ENCODE measurements around the gene NTN4. TPM values are rescaled to one million over a fixed set of nuclear protein-coding genes. Genes with fewer than 3 reads are reported as not detected.

NTN4 gene
- polyA plus RNA-seq, 1 donor from 2014 or later, result not detected

GRCh38 chr12:95718006-95718431 lies 72.5 kb downstream of the NTN4 start:
- Mint-ChIP-seq H3K27me3 (peaks cover 5% of the 10 kb centered on the region), H3K27ac (no peak overlapping the region), H3K36me3 (no peaks in the 10 kb centered on the region), H3K4me1 (no peaks in the 10 kb centered on the region), H3K4me3 (no peak overlapping the region), H3K9me3 (no peaks in the 10 kb centered on the region)

GRCh38 chr12:95717316-95717928 lies 73.1 kb downstream of the NTN4 start:
- H3K4me3 Mint-ChIP-seq, result no peak overlapping the region
- no peaks in the 10 kb centered on the region for H3K36me3 Mint-ChIP-seq
- H3K27ac Mint-ChIP-seq, result no peak overlapping the region
- no peaks in the 10 kb centered on the region for H3K4me1 Mint-ChIP-seq
- peaks cover 5% of the 10 kb centered on the region for H3K27me3 Mint-ChIP-seq
- no peaks in the 10 kb centered on the region for H3K9me3 Mint-ChIP-seq

- peaks cover 5% of the 10 kb centered on the region for H3K27me3 Mint-ChIP-seq
- H3K36me3 Mint-ChIP-seq, result no peaks in the 10 kb centered on the region
- H3K27ac Mint-ChIP-seq, result no peak overlapping the region
- no peaks in the 10 kb centered on the region for H3K4me1 Mint-ChIP-seq
- H3K4me3 Mint-ChIP-seq, result no peak overlapping the region
- H3K9me3 Mint-ChIP-seq, result no peaks in the 10 kb centered on the region
Observed at GRCh38 chr12:95715177-95715576, 75.4 kb downstream of the NTN4 start.

GRCh38 chr12:95712269-95712668 lies 78.3 kb downstream of the NTN4 start:
- H3K4me1 Mint-ChIP-seq, result no peaks in the 10 kb centered on the region
- no peaks in the 10 kb centered on the region for H3K9me3 Mint-ChIP-seq
- H3K36me3 Mint-ChIP-seq, result no peaks in the 10 kb centered on the region
- H3K4me3 Mint-ChIP-seq, result no peak overlapping the region
- no peak overlapping the region for H3K27ac Mint-ChIP-seq
- H3K27me3 Mint-ChIP-seq, result peaks cover 6% of the 10 kb centered on the region

GRCh38 chr12:95710386-95710785 lies 80.2 kb downstream of the NTN4 start:
- H3K4me1 Mint-ChIP-seq, result no peaks in the 10 kb centered on the region
- no peak overlapping the region for H3K27ac Mint-ChIP-seq
- H3K27me3 Mint-ChIP-seq, result peaks cover 5% of the 10 kb centered on the region
- H3K36me3 Mint-ChIP-seq, result no peaks in the 10 kb centered on the region
- no peak overlapping the region for H3K4me3 Mint-ChIP-seq
- no peaks in the 10 kb centered on the region for H3K9me3 Mint-ChIP-seq

- Mint-ChIP-seq H3K4me1 (no peaks in the 10 kb centered on the region), H3K4me3 (no peak overlapping the region), H3K9me3 (no peaks in the 10 kb centered on the region), H3K27me3 (peaks cover 5% of the 10 kb centered on the region), H3K36me3 (no peaks in the 10 kb centered on the region), H3K27ac (no peak overlapping the region)
Observed at GRCh38 chr12:95709152-95709551, 81.4 kb downstream of the NTN4 start.

GRCh38 chr12:95705143-95705542 lies 85.4 kb downstream of the NTN4 start:
- Mint-ChIP-seq H3K27ac (no peak overlapping the region), H3K4me1 (peaks cover 0 to 14% (median 5%) of the 10 kb centered on the region in 3 donors), H3K4me3 (no peak overlapping the region), H3K27me3 (peaks cover 24% of the 10 kb centered on the region), H3K9me3 (no peaks in the 10 kb centered on the region), H3K36me3 (peaks cover 2% of the 10 kb centered on the region)

GRCh38 chr12:95703986-95704385 lies 86.6 kb downstream of the NTN4 start:
- H3K4me3 Mint-ChIP-seq, result no peak overlapping the region
- H3K9me3 Mint-ChIP-seq, result no peaks in the 10 kb centered on the region
- peaks cover 23% of the 10 kb centered on the region for H3K27me3 Mint-ChIP-seq
- H3K27ac Mint-ChIP-seq, result no peak overlapping the region
- peaks cover 4 to 14% (median 8%) of the 10 kb centered on the region in 3 donors for H3K4me1 Mint-ChIP-seq
- H3K36me3 Mint-ChIP-seq, result peaks cover 2% of the 10 kb centered on the region

GRCh38 chr12:95701722-95702418 lies 88.7 kb downstream of the NTN4 start:
- H3K36me3 Mint-ChIP-seq, result peaks cover 2% of the 10 kb centered on the region
- H3K9me3 Mint-ChIP-seq, result no peaks in the 10 kb centered on the region
- no peak overlapping the region for H3K4me3 Mint-ChIP-seq
- H3K4me1 Mint-ChIP-seq, result peaks cover 4 to 14% (median 10%) of the 10 kb centered on the region in 3 donors
- peaks cover 23% of the 10 kb centered on the region for H3K27me3 Mint-ChIP-seq
- no peak overlapping the region for H3K27ac Mint-ChIP-seq

GRCh38 chr12:95701275-95701674 lies 89.3 kb downstream of the NTN4 start:
- H3K4me1 Mint-ChIP-seq, result peaks cover 4 to 14% (median 10%) of the 10 kb centered on the region in 3 donors
- H3K36me3 Mint-ChIP-seq, result peaks cover 3% of the 10 kb centered on the region
- H3K27ac Mint-ChIP-seq, result no peak overlapping the region
- no peak overlapping the region for H3K4me3 Mint-ChIP-seq
- no peaks in the 10 kb centered on the region for H3K9me3 Mint-ChIP-seq
- peaks cover 23% of the 10 kb centered on the region for H3K27me3 Mint-ChIP-seq

- Mint-ChIP-seq H3K27me3 (peaks cover 22% of the 10 kb centered on the region), H3K36me3 (peaks cover 3% of the 10 kb centered on the region), H3K9me3 (no peaks in the 10 kb centered on the region), H3K27ac (no peak overlapping the region), H3K4me3 (no peak overlapping the region), H3K4me1 (peaks cover 4 to 14% (median 10%) of the 10 kb centered on the region in 3 donors)
Observed at GRCh38 chr12:95700316-95700785, 90.2 kb downstream of the NTN4 start.

- Mint-ChIP-seq H3K27me3 (peaks cover 20% of the 10 kb centered on the region), H3K4me1 (peaks cover 4 to 14% (median 10%) of the 10 kb centered on the region in 3 donors)
Observed at GRCh38 chr12:95699579-95699978, 91.0 kb downstream of the NTN4 start.

GRCh38 chr12:95694136-95694535 lies 96.4 kb downstream of the NTN4 start:
- Mint-ChIP-seq H3K27me3 (no peaks in the 10 kb centered on the region), H3K4me1 (peaks cover 0 to 2% (median 0%) of the 10 kb centered on the region in 3 donors), H3K27ac (no peak overlapping the region), H3K4me3 (no peak overlapping the region), H3K36me3 (peaks cover 1% of the 10 kb centered on the region), H3K9me3 (no peaks in the 10 kb centered on the region)

More at GRCh38 chr12:95699579-95699978, 91.0 kb downstream of the NTN4 start:
- Mint-ChIP-seq H3K36me3 (peaks cover 3% of the 10 kb centered on the region), H3K9me3 (no peaks in the 10 kb centered on the region), H3K27ac (no peak overlapping the region), H3K4me3 (no peak overlapping the region)

GRCh38 chr12:95693689-95694088 lies 96.9 kb downstream of the NTN4 start:
- Mint-ChIP-seq H3K27ac (no peak overlapping the region), H3K9me3 (no peaks in the 10 kb centered on the region), H3K4me3 (no peak overlapping the region), H3K4me1 (peaks cover 0 to 2% (median 0%) of the 10 kb centered on the region in 3 donors), H3K27me3 (no peaks in the 10 kb centered on the region), H3K36me3 (peaks cover 1% of the 10 kb centered on the region)

GRCh38 chr12:95690861-95691635 lies 99.5 kb downstream of the NTN4 start:
- no peaks in the 10 kb centered on the region for H3K9me3 Mint-ChIP-seq
- no peak overlapping the region for H3K4me3 Mint-ChIP-seq
- no peaks in the 10 kb centered on the region for H3K36me3 Mint-ChIP-seq
- peaks cover 0 to 2% (median 0%) of the 10 kb centered on the region in 3 donors for H3K4me1 Mint-ChIP-seq
- peaks cover 4% of the 10 kb centered on the region for H3K27me3 Mint-ChIP-seq
- no peak overlapping the region for H3K27ac Mint-ChIP-seq

Measured in IgD-negative memory B cell (primary cell).